SK-N-SH treated with all-trans-retinoic acid at 6 μM for 48 hours (cell line): ENCODE measurements around the gene MTARC1.

ENCODE experiments used
- CSDC2 ChIP-seq: fragments of 250-450 bp; sonication (Bioruptor Pico); IDR thresholded peaks from 2 replicates; pipeline ENCODE4 v1.5.0; 2020; ENCODE audit warnings: mild to moderate bottlenecking, moderate library complexity
- ISL1 ChIP-seq: fragments of 250-450 bp; sonication (Bioruptor Pico); IDR thresholded peaks from 2 replicates; pipeline ENCODE4 v2.1.2; 2022; ENCODE audit warnings: mild to moderate bottlenecking, moderate library complexity
- OSR1 ChIP-seq: fragments of 250-450 bp; sonication (Bioruptor Pico); IDR thresholded peaks from 2 replicates; pipeline ENCODE4 v1.8.0; 2022; ENCODE audit warnings: moderate library complexity, mild to moderate bottlenecking, inconsistent platforms
- PPARA ChIP-seq: fragments of 250-450 bp; sonication (Bioruptor Pico); IDR thresholded peaks from 2 replicates; pipeline ENCODE4 v1.5.0; 2020; ENCODE audit warnings: mild to moderate bottlenecking, borderline replicate concordance
- TCF4 ChIP-seq: fragments of 250-450 bp; sonication (Bioruptor Pico); IDR thresholded peaks from 2 replicates; pipeline ENCODE4 v1.8.0; 2021; ENCODE audit warnings: mild to moderate bottlenecking, moderate library complexity, borderline replicate concordance
- TSHZ2 ChIP-seq: fragments of 250-450 bp; sonication (Bioruptor Pico); IDR thresholded peaks from 2 replicates; pipeline ENCODE4 v1.5.0; 2020; ENCODE audit warnings: mild to moderate bottlenecking, moderate library complexity
- ZFP3 ChIP-seq: fragments of 250-450 bp; sonication (Bioruptor Pico); IDR thresholded peaks from 2 replicates; pipeline ENCODE4 v1.5.0; 2020; ENCODE audit warnings: mild to moderate bottlenecking, moderate library complexity
- ZNF565 ChIP-seq: fragments of 450-650 bp; formaldehyde crosslinking; conservative IDR thresholded peaks from 2 replicates; pipeline ENCODE4 v1.5.0; 2020; ENCODE audit warnings: low read depth, mild to moderate bottlenecking, moderate library complexity
- ZNF70 ChIP-seq: fragments of 450-650 bp; formaldehyde crosslinking; IDR thresholded peaks from 2 replicates; pipeline ENCODE4 v1.5.0; 2020; ENCODE audit warnings: mild to moderate bottlenecking, moderate library complexity
- TF ChIP-seq, protein P1 (sequence below): fragments of 250-450 bp; sonication (Bioruptor Pico); IDR thresholded peaks from 2 replicates; pipeline ENCODE4 v1.5.1; 2020; ENCODE audit warnings: low read depth, mild to moderate bottlenecking, moderate library complexity

DNA sequence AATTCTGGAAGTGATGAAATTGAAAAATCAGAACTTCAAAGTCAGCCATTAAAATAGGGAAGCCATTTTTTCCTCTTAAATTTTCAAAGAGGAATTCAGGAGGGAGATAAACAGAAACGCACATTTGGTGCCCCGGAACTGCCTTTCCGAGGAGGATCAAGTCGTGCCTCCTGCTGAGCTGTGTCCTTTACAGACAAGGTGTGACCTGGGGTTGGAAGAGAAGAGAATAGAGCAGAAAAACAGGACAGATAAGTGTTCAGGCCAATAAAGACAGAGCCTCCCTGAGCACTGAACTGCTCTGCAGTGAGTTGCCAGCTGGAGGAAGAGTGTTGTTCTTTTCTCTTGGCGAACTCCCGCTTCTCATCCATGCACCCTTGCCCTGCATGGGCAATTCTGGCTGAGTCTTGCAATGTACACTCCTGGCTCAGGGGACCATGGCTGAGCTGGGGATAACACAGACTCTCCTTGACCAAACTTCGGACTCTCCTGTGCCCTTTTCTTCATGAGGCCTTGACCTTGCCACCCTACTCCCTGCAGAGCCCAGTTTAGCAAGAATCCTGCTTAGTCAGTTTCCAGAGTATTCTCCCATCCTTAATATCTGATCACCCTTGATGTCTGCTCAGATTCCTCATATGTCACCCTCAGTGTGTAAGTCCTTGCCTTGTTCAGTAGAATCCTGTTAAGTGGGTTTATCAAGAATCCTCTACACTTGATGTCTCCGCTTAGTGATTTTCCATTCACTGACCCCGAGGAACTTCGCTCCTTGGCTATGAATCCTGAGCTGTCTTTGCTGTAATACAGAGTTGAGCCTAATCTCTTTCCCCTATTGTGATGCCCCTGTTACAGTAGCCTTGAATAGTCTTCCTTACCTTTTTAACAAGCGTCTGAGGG is 1.3 kb upstream of the MTARC1 start:
- TF ChIP-seq ISL1 (no peak), ZNF70 (CRISPR knock-in tag) (no peak), ZNF565 (no peak), CSDC2 (CRISPR knock-in tag) (no peak), TSHZ2 (CRISPR knock-in tag) (no peak), PPARA (CRISPR knock-in tag) (no peak), TCF4 (CRISPR knock-in tag) (no peak), ZFP3 (CRISPR knock-in tag) (no peak), OSR1 (no peak)
- TF ChIP-seq, protein P1, sequence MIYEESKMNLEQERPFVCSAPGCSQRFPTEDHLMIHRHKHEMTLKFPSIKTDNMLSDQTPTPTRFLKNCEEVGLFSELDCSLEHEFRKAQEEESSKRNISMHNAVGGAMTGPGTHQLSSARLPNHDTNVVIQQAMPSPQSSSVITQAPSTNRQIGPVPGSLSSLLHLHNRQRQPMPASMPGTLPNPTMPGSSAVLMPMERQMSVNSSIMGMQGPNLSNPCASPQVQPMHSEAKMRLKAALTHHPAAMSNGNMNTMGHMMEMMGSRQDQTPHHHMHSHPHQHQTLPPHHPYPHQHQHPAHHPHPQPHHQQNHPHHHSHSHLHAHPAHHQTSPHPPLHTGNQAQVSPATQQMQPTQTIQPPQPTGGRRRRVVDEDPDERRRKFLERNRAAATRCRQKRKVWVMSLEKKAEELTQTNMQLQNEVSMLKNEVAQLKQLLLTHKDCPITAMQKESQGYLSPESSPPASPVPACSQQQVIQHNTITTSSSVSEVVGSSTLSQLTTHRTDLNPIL (CRISPR knock-in tag), result no peak
